ENCODE data around the gene MYO1B. TPM values are rescaled to one million over a fixed set of nuclear protein-coding genes. Genes with fewer than 3 reads are reported as not detected.

Gene MYO1B
- total RNA-seq, 1 donor = 246 TPM

DNA sequence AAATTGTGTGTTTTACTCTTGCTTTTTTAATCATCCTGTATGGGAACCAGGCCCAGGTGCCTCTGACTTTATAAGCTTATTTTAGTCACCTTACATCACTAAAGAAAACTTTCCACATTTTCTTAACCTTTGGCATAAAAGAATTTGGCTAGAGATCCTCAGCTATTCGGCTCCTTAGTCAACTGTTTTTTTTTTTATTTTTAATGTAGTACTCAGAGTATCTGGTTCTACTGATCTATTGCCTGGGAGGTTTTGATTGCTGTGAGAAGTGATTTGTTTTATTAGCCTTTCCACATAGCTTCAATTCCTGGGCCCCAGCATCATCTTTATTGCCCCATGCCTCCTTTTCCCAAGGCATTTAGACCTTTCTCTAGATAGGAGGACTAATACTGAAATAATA is 121.0 kb downstream of the MYO1B start:
- Histone ChIP-seq H3K36me3 (ENCODE audit: insufficient read depth, low read length) (peaks cover 86% of the 10 kb centered on the region), H3K4me2 (ENCODE audit: insufficient read depth, low read length) (peak overlapping the region; percentile 55), H3K27me3 (ENCODE audit: insufficient read depth, low read length) (no peaks in the 10 kb centered on the region), H4K20me1 (ENCODE audit: insufficient read depth, low read length) (no peaks in the 10 kb centered on the region), H3K4me3 (ENCODE audit: insufficient read depth, low read length) (no peak overlapping the region), H3K79me2 (ENCODE audit: insufficient read depth, low read length) (peaks cover 26% of the 10 kb centered on the region), H3K4me1 (ENCODE audit: insufficient read depth, low read length) (peaks cover 31% of the 10 kb centered on the region), H3K9me3 (ENCODE audit: low read depth, low read length) (no peaks in the 10 kb centered on the region), H3K27ac (ENCODE audit: low read depth, low read length) (peak overlapping the region; percentile 88), H2AFZ (ENCODE audit: low read length) (no peak overlapping the region)
- DNase-seq (ENCODE audit: insufficient read length, low spot score, missing footprints) = no peak
- TF ChIP-seq CTCF (IDR thresholded peaks at IDR 0.05; ENCODE audit: extremely low read depth, low read depth, low read length) = no peak

DNA sequence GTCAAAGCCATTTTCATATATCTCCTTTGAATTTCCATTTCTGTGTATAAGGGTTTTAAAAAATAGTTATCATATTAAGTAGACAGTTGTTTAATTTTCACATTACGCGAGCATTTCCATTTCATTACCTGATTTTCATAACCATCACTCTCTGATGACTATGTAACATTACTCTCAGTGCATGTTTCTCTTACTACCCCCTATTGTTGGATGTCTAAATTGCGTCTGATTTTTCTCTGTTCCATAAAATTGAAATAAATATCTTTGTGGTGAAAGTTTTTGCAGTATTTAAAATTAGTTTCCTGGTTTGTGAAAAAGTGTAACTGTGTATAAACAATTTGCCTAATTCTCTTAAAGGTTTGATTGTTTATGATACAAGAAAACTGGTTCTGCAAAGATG is 123.8 kb downstream of the MYO1B start:
- H3K27me3 ChIP-seq (ENCODE audit: insufficient read depth, low read length) = no peaks in the 10 kb centered on the region
- peaks cover 26% of the 10 kb centered on the region for H3K79me2 ChIP-seq (ENCODE audit: insufficient read depth, low read length)
- H3K9me3 ChIP-seq (ENCODE audit: low read depth, low read length) = no peaks in the 10 kb centered on the region
- H4K20me1 ChIP-seq (ENCODE audit: insufficient read depth, low read length) = no peaks in the 10 kb centered on the region
- H3K4me3 ChIP-seq (ENCODE audit: insufficient read depth, low read length) = no peak overlapping the region
- no peak for DNase-seq (ENCODE audit: insufficient read length, low spot score, missing footprints)
- no peak overlapping the region for H3K4me2 ChIP-seq (ENCODE audit: insufficient read depth, low read length)
- no peak overlapping the region for H3K27ac ChIP-seq (ENCODE audit: low read depth, low read length)
- peaks cover 35% of the 10 kb centered on the region for H3K4me1 ChIP-seq (ENCODE audit: insufficient read depth, low read length)
- no peak overlapping the region for H2AFZ ChIP-seq (ENCODE audit: low read length)
- H3K36me3 ChIP-seq (ENCODE audit: insufficient read depth, low read length) = peaks cover 83% of the 10 kb centered on the region
- peak; percentile 40 for TF ChIP-seq CTCF (IDR thresholded peaks at IDR 0.05; ENCODE audit: extremely low read depth, low read depth, low read length)

GRCh38 chr2:191374366-191374765 is 129.2 kb downstream of the MYO1B start:
- peaks cover 18% of the 10 kb centered on the region for H3K79me2 ChIP-seq (ENCODE audit: insufficient read depth, low read length)
- no peak for DNase-seq (ENCODE audit: insufficient read length, low spot score, missing footprints)
- no peaks in the 10 kb centered on the region for H4K20me1 ChIP-seq (ENCODE audit: insufficient read depth, low read length)
- peak overlapping the region; percentile 40 for H3K27ac ChIP-seq (ENCODE audit: low read depth, low read length)
- H2AFZ ChIP-seq (ENCODE audit: low read length) = no peak overlapping the region
- no peak overlapping the region for H3K4me2 ChIP-seq (ENCODE audit: insufficient read depth, low read length)
- H3K4me3 ChIP-seq (ENCODE audit: insufficient read depth, low read length) = no peak overlapping the region
- no peak for TF ChIP-seq CTCF (IDR thresholded peaks at IDR 0.05; ENCODE audit: extremely low read depth, low read depth, low read length)
- no peaks in the 10 kb centered on the region for H3K27me3 ChIP-seq (ENCODE audit: insufficient read depth, low read length)
- H3K9me3 ChIP-seq (ENCODE audit: low read depth, low read length) = no peaks in the 10 kb centered on the region
- H3K36me3 ChIP-seq (ENCODE audit: insufficient read depth, low read length) = peaks cover 53% of the 10 kb centered on the region
- peaks cover 30% of the 10 kb centered on the region for H3K4me1 ChIP-seq (ENCODE audit: insufficient read depth, low read length)

DNA sequence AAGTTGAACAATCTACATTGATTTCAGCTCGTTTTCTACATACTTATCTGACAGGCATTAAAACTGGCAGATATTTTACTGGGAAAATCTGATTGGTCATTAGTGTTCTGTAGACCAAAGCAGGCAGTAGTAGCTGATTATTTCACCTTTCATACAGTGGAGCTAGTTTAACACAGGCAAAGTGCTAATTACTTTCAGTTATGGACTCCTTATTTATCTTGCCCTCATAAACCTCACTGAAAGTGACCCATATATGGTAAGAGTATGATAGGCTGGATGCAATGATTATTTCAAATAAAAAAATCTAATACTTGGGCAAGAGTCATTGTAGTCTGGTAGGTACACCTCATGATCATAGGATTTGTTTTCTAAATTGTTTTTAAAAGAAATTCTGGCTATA is 129.7 kb downstream of the MYO1B start:
- Histone ChIP-seq H3K4me3 (ENCODE audit: insufficient read depth, low read length) (no peak overlapping the region), H4K20me1 (ENCODE audit: insufficient read depth, low read length) (no peaks in the 10 kb centered on the region), H3K27ac (ENCODE audit: low read depth, low read length) (peak overlapping the region; percentile 40), H3K36me3 (ENCODE audit: insufficient read depth, low read length) (peaks cover 47% of the 10 kb centered on the region), H3K9me3 (ENCODE audit: low read depth, low read length) (no peaks in the 10 kb centered on the region), H3K4me1 (ENCODE audit: insufficient read depth, low read length) (peaks cover 30% of the 10 kb centered on the region), H3K27me3 (ENCODE audit: insufficient read depth, low read length) (no peaks in the 10 kb centered on the region), H3K4me2 (ENCODE audit: insufficient read depth, low read length) (no peak overlapping the region), H3K79me2 (ENCODE audit: insufficient read depth, low read length) (peaks cover 22% of the 10 kb centered on the region), H2AFZ (ENCODE audit: low read length) (no peak overlapping the region)
- TF ChIP-seq CTCF (IDR thresholded peaks at IDR 0.05; ENCODE audit: extremely low read depth, low read depth, low read length) = no peak
- no peak for DNase-seq (ENCODE audit: insufficient read length, low spot score, missing footprints)

Measured in osteoblast (primary cell).